Suprapubic skin (tissue), 4 donors: ENCODE data around the gene ARHGAP18. TPM values are rescaled to one million over a fixed set of nuclear protein-coding genes. Genes with fewer than 3 reads are reported as not detected.

Experiments
- DNase-seq, 2 donors: peaks; one replicate each; pipeline ENCODE4 v3.0.0-alpha.2; 2019; ENCODE audit warnings: low spot score in 2 of 2
- H3K27ac ChIP-seq: fragments of 200-600 bp; sonication (generic); one replicate; pipeline ENCODE4 v1.5.1; 2019
- H3K27me3 ChIP-seq: fragments of 200-600 bp; sonication (generic); one replicate; pipeline ENCODE4 v1.5.1; 2019
- H3K36me3 ChIP-seq: fragments of 200-600 bp; sonication (generic); one replicate; pipeline ENCODE4 v1.5.1; 2019
- H3K4me1 ChIP-seq: fragments of 200-600 bp; sonication (generic); one replicate; pipeline ENCODE4 v1.5.1; 2019
- H3K4me3 ChIP-seq: fragments of 200-600 bp; sonication (generic); one replicate; pipeline ENCODE4 v1.5.1; 2019; ENCODE audit warnings: mild to moderate bottlenecking
- H3K9me3 ChIP-seq: fragments of 200-600 bp; sonication (generic); one replicate; pipeline ENCODE4 v1.5.1; 2019
- EP300 ChIP-seq: sonication (generic); formaldehyde crosslinking; IDR thresholded peaks from one replicate; pipeline ENCODE4 v1.6.1; 2017; ENCODE audit warnings: antibody characterized with exemption
- POLR2A ChIP-seq, 2 donors: fragments of 450-650 bp; IDR thresholded peaks; one replicate each; pipeline ENCODE4 v1.6.1; 2017; ENCODE audit warnings: antibody characterized with exemption in 2 of 2, mild to moderate bottlenecking in 2 of 2, moderate library complexity in 2 of 2
- POLR2AphosphoS5 ChIP-seq, 3 donors: sonication (generic); formaldehyde crosslinking; IDR thresholded peaks; one replicate each; pipeline ENCODE4 v1.6.1; 2017; ENCODE audit warnings: antibody characterized with exemption in 3 of 3
- WGBS: methylation state at CpG from one replicate; pipeline ENCODE4 v1.1.5; 2018; 5-methylcytosine and 5-hydroxymethylcytosine counted together
- total RNA-seq, 4 donors: library from RNA; depleted of rRNA; stranded (reverse); fragments of >200 nt; gene quantifications; one replicate each; pipeline ENCODE4 v1.1.0, GENCODE V29; 2016
- TF ChIP-seq, protein P1 (sequence below), 2 donors: fragments of 200-600 bp in 1 of 2; fragments of 450-650 bp in 1 of 2; sonication (generic) in 1 of 2; IDR thresholded peaks; one replicate each; pipeline ENCODE4 v1.5.1; 2016 to 2019; ENCODE audit warnings: antibody characterized with exemption in 2 of 2, mild to moderate bottlenecking in 1 of 2, moderate library complexity in 1 of 2

Gene ARHGAP18
- total RNA-seq, 4 donors from 2014 or later = 7.1 to 14.2 (median 11.0) TPM

GRCh38 chr6:129655334-129655733 is 54.6 kb downstream of the ARHGAP18 start:
- Histone ChIP-seq H3K4me1 (peaks cover 16% of the 10 kb centered on the region), H3K9me3 (no peaks in the 10 kb centered on the region), H3K36me3 (no peaks in the 10 kb centered on the region), H3K27ac (no peak overlapping the region), H3K4me3 (no peak overlapping the region), H3K27me3 (no peaks in the 10 kb centered on the region)
- no peak for TF ChIP-seq EP300
- TF ChIP-seq POLR2A (IDR thresholded peaks at IDR 0.05) = no peak
- TF ChIP-seq, protein P1, sequence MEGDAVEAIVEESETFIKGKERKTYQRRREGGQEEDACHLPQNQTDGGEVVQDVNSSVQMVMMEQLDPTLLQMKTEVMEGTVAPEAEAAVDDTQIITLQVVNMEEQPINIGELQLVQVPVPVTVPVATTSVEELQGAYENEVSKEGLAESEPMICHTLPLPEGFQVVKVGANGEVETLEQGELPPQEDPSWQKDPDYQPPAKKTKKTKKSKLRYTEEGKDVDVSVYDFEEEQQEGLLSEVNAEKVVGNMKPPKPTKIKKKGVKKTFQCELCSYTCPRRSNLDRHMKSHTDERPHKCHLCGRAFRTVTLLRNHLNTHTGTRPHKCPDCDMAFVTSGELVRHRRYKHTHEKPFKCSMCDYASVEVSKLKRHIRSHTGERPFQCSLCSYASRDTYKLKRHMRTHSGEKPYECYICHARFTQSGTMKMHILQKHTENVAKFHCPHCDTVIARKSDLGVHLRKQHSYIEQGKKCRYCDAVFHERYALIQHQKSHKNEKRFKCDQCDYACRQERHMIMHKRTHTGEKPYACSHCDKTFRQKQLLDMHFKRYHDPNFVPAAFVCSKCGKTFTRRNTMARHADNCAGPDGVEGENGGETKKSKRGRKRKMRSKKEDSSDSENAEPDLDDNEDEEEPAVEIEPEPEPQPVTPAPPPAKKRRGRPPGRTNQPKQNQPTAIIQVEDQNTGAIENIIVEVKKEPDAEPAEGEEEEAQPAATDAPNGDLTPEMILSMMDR (IDR thresholded peaks at IDR 0.05) = no peak
- TF ChIP-seq POLR2AphosphoS5 (IDR thresholded peaks at IDR 0.05) = no peak
- 96% methylated on average over 1 of the region's 1 CpG for WGBS
- DNase-seq = no peak

DNA sequence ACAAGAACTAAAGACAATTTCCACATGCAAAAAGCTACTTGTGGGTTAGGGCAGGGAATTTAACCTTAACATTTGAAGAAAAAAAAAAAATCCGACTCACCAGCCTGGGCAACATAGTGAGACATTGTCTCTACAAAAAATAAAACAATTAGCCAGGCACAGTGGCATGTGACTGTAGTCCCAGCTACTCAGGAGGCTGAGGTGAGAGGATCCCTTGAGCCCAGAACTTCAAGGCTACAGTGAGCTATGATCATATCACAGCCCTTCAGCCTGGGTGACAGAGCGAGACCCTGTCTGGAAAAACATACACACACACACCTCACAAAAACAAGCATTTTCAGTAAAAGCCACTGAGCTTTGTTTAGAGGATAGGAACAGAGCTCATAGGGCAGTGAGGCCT is 56.2 kb downstream of the ARHGAP18 start:
- DNase-seq = no peak
- H3K4me3 ChIP-seq = no peak overlapping the region
- WGBS = 89% methylated on average over 2 of the region's 2 CpGs
- TF ChIP-seq, protein P1 (IDR thresholded peaks at IDR 0.05) = no peak
- TF ChIP-seq POLR2AphosphoS5 (IDR thresholded peaks at IDR 0.05) (no peak), POLR2A (IDR thresholded peaks at IDR 0.05) (no peak), EP300 (no peak)
- H3K27ac ChIP-seq = no peak overlapping the region
- no peaks in the 10 kb centered on the region for H3K9me3 ChIP-seq
- no peaks in the 10 kb centered on the region for H3K36me3 ChIP-seq
- H3K4me1 ChIP-seq = peaks cover 13% of the 10 kb centered on the region
- H3K27me3 ChIP-seq = no peaks in the 10 kb centered on the region

DNA sequence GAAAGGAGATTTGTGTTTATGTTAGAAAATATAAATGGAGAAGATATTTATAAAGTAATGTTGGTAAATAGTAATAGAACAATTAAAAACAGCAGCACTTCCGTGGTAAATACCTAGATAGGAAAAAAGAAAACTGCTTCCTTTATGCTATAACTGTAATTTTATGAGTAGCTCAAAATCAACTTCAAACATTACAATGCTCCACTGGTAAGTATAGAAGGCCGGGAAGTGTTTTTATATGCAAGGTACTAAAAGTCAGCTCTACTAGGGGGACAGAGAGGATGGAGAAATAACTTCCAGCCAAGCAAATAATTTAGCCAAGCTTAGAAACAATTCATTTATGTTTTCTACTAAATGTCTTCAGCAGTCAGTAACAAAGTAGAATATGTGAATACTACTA is 56.7 kb downstream of the ARHGAP18 start:
- H3K27me3 ChIP-seq = no peaks in the 10 kb centered on the region
- H3K4me1 ChIP-seq = peaks cover 13% of the 10 kb centered on the region
- no peak for DNase-seq
- 82% methylated on average over 2 of the region's 2 CpGs for whole genome bisulfite sequencing
- no peak overlapping the region for H3K27ac ChIP-seq
- H3K9me3 ChIP-seq = no peaks in the 10 kb centered on the region
- H3K36me3 ChIP-seq = no peaks in the 10 kb centered on the region
- H3K4me3 ChIP-seq = no peak overlapping the region
- TF ChIP-seq, protein P1 (IDR thresholded peaks at IDR 0.05) = no peak
- TF ChIP-seq POLR2A (IDR thresholded peaks at IDR 0.05) (no peak), POLR2AphosphoS5 (IDR thresholded peaks at IDR 0.05) (no peak), EP300 (no peak)

- H3K27ac ChIP-seq = no peak overlapping the region
These were observed 58.7 kb downstream of the ARHGAP18 start for GRCh38 chr6:129651291-129651691.

DNA sequence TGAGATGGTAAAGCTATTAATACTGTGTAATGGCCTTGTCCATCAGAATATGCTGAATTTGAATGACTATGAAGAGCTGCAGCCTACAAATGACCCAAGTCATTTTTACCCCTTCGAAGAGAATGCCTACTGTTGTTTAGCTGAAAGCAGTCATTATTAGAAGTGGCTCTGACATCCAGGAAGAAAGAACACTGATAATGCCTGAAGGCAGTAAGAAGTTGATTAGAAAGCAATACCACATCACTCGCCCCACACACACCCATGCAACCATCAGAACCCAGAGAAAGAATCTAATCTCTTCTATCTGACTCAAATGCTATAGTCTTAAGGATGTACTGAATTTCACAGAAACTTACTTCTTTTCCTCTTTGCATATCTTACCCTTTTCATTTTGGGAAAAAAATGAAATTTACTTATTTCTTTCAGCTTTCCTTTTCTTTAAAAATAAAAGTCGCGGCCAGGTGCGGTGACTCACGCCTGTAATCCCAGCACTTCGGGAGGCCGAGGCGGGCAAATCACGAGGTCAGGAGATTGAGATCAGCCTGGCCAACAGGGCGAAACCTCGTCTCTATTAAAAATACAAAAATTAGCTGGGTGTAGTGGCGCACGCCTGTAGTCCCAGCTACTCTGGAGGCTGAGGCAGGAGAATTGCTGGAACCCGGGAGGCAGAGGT is 61.0 kb downstream of the ARHGAP18 start:
- Histone ChIP-seq H3K36me3 (no peaks in the 10 kb centered on the region), H3K9me3 (no peaks in the 10 kb centered on the region), H3K4me1 (peaks cover 34% of the 10 kb centered on the region), H3K27me3 (no peaks in the 10 kb centered on the region), H3K27ac (no peak overlapping the region), H3K4me3 (no peak overlapping the region)
- TF ChIP-seq POLR2A (IDR thresholded peaks at IDR 0.05) (no peak), EP300 (no peak), POLR2AphosphoS5 (IDR thresholded peaks at IDR 0.05) (no peak)
- TF ChIP-seq, protein P1 (IDR thresholded peaks at IDR 0.05) = no peak
- DNase-seq = no peak
- WGBS = 90% methylated on average over 15 of the region's 15 CpGs

More at GRCh38 chr6:129651291-129651691, 58.7 kb downstream of the ARHGAP18 start:
- 84% methylated on average over 2 of the region's 2 CpGs for WGBS
- Histone ChIP-seq H3K36me3 (no peaks in the 10 kb centered on the region), H3K4me3 (no peak overlapping the region), H3K27me3 (no peaks in the 10 kb centered on the region), H3K9me3 (no peaks in the 10 kb centered on the region), H3K4me1 (peaks cover 11% of the 10 kb centered on the region)
- TF ChIP-seq POLR2A (IDR thresholded peaks at IDR 0.05) (no peak), EP300 (no peak)
- TF ChIP-seq, protein P1 (IDR thresholded peaks at IDR 0.05) = no peak
- DNase-seq = no peak
